GM23338 (cell line): ENCODE measurements around the gene PIK3C2G.
"Not testable (repeated sequence)": the region's sequence is repeated elsewhere in the genome, so short reads cannot be mapped to it uniquely, and the experiment has no call there.

Source experiments
- CREB1 ChIP-seq: fragments of 250-450 bp; sonication (Bioruptor Pico); IDR thresholded peaks from 2 replicates; pipeline ENCODE4 v1.5.0; 2020; ENCODE audit warnings: low read depth, mild to moderate bottlenecking, moderate library complexity
- CTCF ChIP-seq, 2 experiments: fragments of 200-600 bp in 1 of 2; sonication (generic) in 1 of 2; conservative IDR thresholded peaks; 2 replicates each; pipeline versions ENCODE4 v1.5.1 to v1.6.1; 2016 to 2017; ENCODE audit warnings: antibody characterized with exemption in 2 of 2, low read depth in 2 of 2, mild to moderate bottlenecking in 2 of 2, moderate library complexity in 1 of 2
- EZH2 ChIP-seq: fragments of 200-600 bp; sonication (generic); IDR thresholded peaks from one replicate; pipeline ENCODE4 v1.8.0; 2017; ENCODE audit warnings: antibody characterized with exemption, mild to moderate bottlenecking, low read depth; ENCODE audit not compliant: unreplicated experiment
- EZH2phosphoT487 ChIP-seq: fragments of 200-600 bp; sonication (generic); IDR thresholded peaks from one replicate; pipeline ENCODE4 v1.8.1; 2018; ENCODE audit warnings: antibody characterized with exemption; ENCODE audit not compliant: unreplicated experiment
- JUNB ChIP-seq: IDR thresholded peaks from one replicate; pipeline ENCODE4 v1.6.1; 2016; ENCODE audit warnings: antibody characterized with exemption; ENCODE audit not compliant: unreplicated experiment
- POLR2AphosphoS5 ChIP-seq: IDR thresholded peaks from 2 replicates; pipeline ENCODE4 v1.6.1; 2016; ENCODE audit warnings: antibody characterized with exemption, low read depth
- REST ChIP-seq: IDR thresholded peaks from one replicate; pipeline ENCODE4 v1.6.1; 2018; ENCODE audit warnings: antibody characterized with exemption; ENCODE audit not compliant: unreplicated experiment

GRCh38 chr12:18500736-18501135 is 239.4 kb downstream of the PIK3C2G start:
- TF ChIP-seq CTCF (conservative IDR thresholded peaks at IDR 0.05; ENCODE audit: low read depth in 2 of 2); EZH2; REST; EZH2phosphoT487; CREB1; POLR2AphosphoS5; JUNB: not testable (repeated sequence)
